GM21825 (cell line): ENCODE data around the gene MDM2.
A peak's percentile ranks its signal among the peaks of the same experiment; 100 is the strongest.
"Not testable (repeated sequence)": the region's sequence is repeated elsewhere in the genome, so short reads cannot be mapped to it uniquely, and the experiment has no call there.

Experiments used
- ATAC-seq: cut with Tn5 transposase; IDR thresholded peaks from one replicate; pipeline ENCODE4 v1.9.1; 2021; ENCODE audit warnings: mild to moderate bottlenecking, moderate library complexity; ENCODE audit not compliant: unreplicated experiment

MDM2 gene

DNA sequence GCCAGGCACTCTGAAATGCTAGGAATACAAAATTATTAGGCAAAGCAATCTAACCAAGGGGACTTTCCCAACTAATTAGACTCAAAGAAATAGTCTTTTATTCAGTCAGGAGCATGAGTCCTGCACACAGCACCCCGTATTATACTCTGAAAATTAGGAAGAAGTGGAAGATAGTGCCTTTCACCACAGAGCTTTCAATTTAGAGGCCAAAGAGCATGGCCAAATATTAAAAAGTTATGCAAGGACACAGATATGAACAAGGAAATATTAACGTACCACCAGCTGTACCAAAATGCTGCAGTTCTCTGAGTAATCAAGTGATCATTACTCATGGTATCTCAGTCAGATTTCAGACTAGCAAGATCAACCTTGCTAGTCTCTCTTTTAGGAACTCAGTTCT is 22.6 kb upstream of the MDM2 start:
- no peak for ATAC-seq

- no peak for ATAC-seq
Observed at GRCh38 chr12:68785823-68786222, 22.2 kb upstream of the MDM2 start.

DNA sequence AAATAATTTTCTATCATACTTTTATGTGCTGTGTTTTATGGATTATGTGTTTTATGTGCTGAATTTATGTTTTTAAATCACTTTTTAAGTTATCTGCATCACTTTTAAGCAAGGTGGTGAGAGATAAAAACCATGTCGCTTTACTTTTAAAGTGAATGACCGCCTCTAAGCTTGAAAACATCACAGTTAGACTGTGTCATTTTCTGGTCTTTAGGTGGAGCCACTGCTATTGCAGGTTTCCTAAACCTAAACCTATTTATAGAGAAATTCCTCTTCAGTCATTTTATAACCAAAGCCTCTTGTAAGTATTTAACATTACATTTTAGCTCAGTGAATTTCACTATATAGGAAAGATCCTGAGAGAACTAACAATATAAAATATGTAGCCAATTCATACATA is 21.0 kb upstream of the MDM2 start:
- ATAC-seq: no peak

DNA sequence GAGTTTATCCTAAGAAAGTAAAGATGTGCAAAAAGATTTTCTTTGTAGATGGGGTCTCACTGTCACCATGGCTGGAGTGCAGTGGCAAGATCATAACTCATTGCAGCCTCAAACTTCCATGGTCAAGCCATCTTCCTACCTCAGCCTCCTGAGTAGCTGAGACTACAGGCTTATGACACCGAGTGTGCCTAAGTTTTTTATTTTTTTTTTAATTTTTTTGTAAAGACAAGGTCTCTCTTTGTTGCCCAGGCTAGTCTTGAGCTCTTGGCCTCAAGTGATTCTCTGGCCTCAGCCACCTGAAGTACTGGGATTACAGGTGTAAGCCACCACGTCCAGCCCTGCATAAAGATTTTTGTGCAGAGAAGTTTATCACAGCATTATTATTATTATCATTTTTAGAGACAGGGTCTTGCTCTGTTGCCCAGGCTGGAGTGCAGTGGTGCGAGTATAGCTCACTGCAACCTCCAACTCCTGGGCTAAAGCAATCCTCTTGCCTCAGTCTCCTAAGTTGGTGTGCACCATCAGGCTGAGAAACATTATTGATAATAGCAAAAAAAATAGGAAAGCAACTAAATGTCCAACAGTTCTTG is 19.3 kb upstream of the MDM2 start:
- no peak for ATAC-seq

DNA sequence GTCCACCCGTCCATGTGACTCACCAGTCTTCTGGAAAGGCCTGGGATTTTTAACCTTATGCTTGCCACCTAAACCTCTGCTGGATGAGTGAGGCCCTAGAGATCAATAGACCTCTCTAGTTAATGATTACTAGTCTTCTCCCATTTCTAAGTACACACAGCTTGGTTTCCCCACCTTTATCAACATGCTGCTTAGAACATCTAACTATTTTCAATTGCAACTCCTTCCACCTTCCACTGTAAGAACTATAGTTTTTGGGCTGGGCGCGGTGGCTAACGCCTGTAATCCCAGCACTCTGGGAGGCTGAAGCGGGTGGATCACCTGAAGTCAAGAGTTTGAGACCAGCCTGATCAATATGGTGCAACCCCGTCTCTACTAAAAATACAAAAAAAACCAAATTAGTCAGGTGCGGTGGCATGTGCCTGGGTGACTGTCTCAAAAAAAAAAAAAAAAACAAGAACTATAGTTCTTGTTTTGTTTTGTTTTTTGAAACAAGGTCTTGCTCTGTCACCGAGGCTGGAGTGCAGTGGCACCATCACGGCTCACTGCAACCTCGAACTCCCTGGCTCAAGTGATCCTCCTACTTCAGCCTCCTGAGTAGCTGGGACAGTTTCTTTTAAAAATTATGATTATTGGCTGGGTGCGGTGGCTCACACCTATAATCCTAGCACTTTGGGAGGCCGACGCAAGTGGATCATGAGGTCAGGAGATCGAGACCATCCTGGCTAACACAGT is 18.7 kb upstream of the MDM2 start:
- ATAC-seq: no peak

- no peak for ATAC-seq
Observed at GRCh38 chr12:68790081-68790951, 17.7 kb upstream of the MDM2 start.

- ATAC-seq: no peak
Observed at GRCh38 chr12:68790952-68791234, 17.1 kb upstream of the MDM2 start.

DNA sequence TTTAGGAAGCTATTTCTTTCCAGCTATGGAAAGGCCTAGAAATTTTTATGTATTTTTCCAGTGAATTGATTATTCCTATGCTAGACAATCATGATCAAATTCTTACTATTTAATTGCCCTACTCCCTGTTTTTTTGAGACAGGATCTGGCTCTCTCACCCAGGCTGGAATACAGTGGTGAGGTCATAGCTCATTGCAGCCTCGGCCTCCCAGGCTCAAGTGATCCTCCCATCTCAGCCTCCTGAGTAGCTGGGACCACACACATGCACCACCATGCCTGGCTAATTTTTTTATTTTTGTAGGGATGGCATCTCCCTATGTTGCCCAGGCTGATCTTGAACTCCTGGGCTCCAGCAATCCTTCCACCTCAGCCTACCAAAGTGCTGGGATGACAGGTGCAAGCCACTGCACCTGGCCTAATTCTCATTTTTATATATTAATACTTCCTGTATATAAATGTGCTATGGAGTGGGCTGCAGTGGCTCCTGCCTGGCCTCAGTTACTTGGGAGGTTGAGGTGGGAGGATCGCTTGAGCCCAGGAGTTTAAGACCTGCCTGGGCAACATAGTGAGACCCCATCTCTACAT is 16.0 kb upstream of the MDM2 start:
- no peak for ATAC-seq

- ATAC-seq: no peak
Observed at GRCh38 chr12:68792952-68793351, 15.0 kb upstream of the MDM2 start.

DNA sequence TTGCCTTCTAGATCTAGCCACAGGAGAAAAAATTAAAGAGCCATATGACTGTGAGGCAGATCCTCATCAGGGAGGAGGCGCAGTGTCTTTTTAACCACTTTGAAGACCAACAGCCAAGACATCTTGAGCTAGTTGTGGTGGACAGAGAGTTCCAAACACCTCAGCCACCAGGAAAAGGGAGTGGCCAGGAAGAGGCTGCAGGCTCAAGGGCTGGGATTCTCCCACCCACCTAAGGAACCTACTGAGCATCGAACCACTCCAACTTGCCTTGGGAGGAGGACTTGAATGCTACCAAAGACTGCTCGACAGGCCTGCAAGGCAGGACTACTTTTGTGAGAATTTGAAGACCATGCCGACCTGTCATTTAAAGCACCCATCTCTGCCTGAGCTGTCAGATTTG is 14.5 kb upstream of the MDM2 start:
- ATAC-seq: no peak

DNA sequence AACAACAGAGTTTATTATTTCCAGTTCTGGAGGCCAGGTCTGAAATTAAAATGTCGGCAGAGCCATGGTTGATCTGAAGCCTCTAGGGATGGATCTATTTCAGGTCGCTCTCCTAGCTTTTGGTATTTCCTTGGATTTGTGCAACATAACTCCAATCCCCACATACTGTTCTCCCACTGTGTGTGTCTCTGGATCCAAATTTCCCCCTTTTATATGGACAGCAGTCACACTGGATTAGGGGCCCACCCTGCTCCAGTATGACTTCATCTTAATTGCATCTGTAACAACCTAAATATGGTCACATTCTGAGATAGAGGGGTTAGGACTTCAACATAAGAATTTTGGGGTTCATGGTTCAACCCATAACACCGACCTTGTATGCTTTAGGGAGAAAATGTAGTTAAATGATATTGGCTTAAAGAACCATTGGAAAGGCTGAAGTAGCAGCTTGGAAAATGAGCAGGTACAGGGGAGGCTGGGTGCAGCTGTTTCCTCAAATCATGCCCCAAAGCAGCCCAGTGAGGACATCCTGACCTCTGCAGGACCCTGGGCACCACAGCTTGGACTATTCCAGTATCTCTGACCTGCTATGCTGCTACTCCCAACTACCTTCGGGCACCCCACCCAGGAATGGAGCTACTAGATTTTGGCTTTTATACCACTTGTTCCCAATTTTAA is 13.9 kb upstream of the MDM2 start:
- ATAC-seq: no peak

GRCh38 chr12:68794653-68795251 is 13.2 kb upstream of the MDM2 start:
- no peak for ATAC-seq

- no peak for ATAC-seq
Observed at GRCh38 chr12:68796399-68796798, 11.6 kb upstream of the MDM2 start.

GRCh38 chr12:68798882-68799234 is 9.1 kb upstream of the MDM2 start:
- no peak for ATAC-seq

DNA sequence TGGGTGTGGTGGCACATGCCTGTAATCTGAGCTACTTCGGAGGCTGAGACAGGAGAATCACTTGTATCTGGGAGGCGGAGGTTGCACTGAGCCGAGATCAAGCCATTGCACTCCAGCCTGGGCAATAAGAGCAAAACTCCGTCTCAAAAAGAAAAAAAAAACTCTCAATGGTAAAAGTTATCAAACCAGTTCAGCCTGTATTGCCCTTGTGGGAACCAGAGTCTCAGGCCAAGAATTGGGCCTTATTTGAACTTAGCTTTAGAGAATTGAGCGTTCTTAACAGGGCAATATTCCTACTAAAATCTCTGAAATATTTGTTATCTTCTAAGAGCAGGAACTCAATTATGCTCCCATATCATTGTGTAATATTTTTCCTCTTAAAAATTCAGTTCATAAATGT is 7.7 kb upstream of the MDM2 start:
- ATAC-seq: no peak

DNA sequence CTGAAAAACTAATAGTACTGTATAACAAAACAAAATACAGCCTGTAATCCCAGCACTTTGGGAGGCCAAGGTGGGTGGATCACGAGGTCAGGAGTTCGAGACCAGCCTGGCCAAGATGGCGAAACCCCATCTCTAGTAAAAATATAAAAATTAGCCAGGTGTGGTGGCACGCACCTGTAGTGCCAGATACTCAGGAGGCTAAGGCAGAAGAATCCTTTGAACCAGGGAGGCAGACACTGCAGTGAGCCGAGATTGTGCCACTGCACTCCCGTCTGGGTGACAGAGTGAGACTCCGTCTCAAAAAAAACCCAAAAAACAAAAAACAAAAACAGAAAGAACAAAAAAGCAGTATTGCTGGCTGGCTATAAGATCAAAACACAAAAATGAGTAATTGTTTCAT is 6.9 kb upstream of the MDM2 start:
- ATAC-seq: not testable (repeated sequence)

DNA sequence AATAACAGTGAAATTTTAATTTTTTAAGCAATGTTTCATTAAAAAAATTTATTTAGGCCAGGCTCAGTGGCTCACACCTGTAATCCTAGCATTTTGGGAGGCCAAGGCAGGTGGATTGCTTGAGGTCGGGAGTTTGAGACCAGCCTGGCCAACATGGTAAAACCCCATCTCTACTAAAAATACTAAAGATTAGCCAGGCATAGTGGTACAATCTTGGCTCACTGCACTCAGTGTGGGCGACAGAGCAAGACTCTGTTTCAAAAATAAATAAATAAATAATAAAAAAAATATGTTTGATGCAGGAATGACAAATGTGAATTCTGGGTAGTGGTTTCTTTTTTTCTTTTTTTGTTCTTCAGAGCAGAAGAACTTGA is 5.6 kb upstream of the MDM2 start:
- ATAC-seq: peak; percentile 16

DNA sequence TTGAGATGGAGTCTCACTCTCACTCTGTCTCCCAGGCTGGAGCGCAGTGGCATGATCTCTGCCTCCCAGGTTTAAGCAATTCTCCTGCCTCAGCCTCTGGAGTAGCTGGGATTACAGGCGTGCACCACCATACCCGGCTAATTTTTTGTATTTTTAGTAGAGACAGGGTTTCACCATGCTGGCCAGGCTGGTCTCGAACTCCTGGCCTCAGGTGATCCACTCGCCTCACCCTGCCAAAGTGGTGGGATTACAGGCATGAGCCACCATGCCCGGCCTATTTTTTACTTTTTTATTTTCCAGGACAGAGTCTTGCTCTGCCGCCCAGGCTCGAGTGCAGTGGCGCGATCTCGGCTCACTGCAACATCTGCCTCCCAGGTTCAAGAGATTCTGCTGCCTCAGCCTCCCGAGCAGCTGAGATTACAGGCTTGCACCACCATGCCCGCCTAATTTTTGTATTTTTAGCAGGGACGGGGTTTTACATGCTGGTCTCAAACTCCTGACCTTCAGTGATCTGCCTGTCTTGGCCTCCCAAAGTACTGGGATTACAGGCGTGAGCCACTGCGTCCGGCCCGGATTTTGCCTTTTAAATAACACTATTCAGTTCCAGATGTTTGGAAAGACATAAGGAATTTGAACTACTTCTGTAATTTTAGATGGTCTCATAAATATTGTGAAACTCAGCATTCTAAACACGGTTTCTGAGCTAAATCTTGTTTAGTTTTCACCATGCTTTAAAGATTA is 4.9 kb upstream of the MDM2 start:
- ATAC-seq: not testable (repeated sequence)

DNA sequence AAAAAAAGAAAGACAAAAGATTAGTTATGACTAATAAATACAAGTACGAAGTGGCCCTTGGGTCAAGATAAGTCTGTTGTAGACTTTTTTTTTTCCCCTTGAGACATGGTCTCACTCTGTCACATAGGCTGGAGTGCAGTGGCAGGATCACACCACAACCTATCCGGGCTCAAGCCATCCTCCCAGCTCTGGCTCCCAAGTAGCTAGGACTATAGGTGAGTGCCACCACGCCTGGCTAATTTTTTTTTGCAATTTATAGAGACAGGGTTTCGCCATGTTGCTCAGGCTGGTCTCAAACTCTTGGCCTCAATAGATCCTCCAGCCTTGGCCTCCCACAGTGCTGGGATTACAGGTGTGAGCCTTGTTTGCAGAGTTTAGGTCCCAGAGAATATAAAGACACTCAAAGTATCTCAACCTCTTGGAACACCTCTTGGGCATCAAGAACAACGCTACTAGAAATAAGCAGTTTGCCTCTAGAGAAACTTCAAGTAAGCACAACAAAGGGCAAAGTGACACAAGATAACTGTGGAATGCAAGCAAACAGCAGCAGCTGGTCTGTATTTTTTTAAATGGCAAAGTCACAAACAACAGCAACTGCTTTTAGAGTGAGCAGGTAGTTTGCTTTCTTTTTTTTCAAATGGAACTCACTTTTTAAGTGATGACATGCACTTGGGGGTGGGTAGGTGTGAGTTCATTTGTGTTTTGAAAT is 3.9 kb upstream of the MDM2 start:
- ATAC-seq: no peak
